ES-I3 (cell line): ENCODE results near the gene AP2A2.

Experiments used
- H3K36me3 ChIP-seq: 2 replicates; pipeline ENCODE4 v1.6.1; 2013; ENCODE audit warnings: mild to moderate bottlenecking, low read length, control low read depth, moderate library complexity; ENCODE audit not compliant: insufficient read depth
- H3K4me1 ChIP-seq: 2 replicates; pipeline ENCODE4 v1.6.1; 2013; ENCODE audit warnings: mild to moderate bottlenecking, control low read depth, low read length; ENCODE audit not compliant: insufficient read depth
- H3K9ac ChIP-seq: 2 replicates; pipeline ENCODE4 v1.6.1; 2013; ENCODE audit warnings: low read depth, mild to moderate bottlenecking, low read length, moderate library complexity
- H3K9me3 ChIP-seq: 2 replicates; pipeline ENCODE4 v1.6.1; 2013; ENCODE audit warnings: mild to moderate bottlenecking, low read length, moderate library complexity; ENCODE audit not compliant: control insufficient read depth, insufficient read depth

The AP2A2 gene

DNA sequence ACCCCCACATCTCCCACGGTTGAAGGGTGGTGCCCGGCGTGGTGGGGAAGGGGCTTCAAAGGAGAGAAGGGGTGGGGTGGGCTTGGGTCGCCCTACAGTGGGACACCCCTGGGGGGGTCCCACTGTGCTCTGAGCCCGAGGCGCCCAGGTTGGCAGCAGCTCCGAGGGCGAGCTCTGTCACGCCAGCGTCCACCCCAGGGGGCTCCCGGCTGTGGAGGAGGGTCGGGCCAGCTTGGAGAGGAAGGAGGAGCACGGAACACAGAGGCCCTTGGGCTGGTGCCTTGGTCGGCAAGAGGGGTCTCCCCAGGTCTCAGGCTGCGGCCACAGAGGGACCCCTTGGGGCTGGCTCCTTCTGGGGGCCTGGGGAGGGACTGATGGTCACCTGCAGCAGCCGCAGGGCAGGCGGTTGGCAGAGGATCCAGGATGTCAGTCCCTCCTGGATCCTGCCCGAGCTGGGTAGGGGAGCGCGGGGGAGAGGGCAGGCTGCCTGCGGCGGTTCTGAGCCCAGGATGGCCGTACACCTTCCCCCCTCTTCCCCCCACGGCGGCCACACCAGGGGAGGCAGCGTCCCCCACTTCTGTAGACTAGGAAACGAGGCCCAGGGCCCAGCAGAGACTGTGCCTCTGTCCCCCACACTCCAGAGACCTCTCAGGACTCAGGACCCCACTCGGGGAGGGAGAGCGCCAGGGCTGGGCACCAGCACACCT is 110.1 kb downstream of the AP2A2 start:
- Histone ChIP-seq H3K36me3 (no peaks in the 10 kb centered on the region), H3K9me3 (no peaks in the 10 kb centered on the region), H3K4me1 (no peaks in the 10 kb centered on the region), H3K9ac (no peak overlapping the region)

DNA sequence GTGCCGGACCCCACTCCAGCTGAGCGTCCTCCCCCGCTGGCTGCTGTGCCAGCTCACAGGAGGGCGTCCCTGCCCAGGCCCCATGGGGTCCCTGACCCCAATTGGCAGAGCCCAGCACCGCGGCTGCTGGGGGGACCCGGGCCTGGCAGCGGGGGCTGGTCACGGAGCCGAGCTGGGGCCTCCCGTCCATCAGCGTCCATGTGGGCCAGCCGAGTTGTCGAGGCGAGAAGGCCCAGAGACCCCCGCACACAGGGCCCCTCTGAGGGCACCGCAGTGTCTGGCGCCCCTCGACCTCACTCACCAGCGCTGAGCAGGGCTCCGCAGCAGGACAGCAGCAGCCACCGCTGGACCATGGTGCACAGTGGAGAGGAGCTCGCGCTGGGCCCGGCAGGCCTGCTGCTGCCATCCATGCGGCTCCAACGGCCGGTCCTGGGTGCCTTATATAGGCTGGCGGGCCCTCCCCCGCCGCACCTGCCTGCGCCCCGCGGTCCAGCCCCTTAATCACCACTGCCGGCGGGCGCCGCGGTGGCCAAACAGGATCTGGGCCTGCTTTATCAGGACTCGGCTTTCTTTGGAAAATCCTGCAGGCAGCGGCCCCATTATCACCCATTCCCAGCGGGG is 110.7 kb downstream of the AP2A2 start, which contains the start of gene MUC6:
MUC6 (minus strand) TSS at position 416 of the 621 bp plus-strand sequence; CDS start at position 353, 63 bp downstream.
- H3K4me1 ChIP-seq, result no peaks in the 10 kb centered on the region
- H3K9ac ChIP-seq, result no peak within 1 kb of the TSS
- no peaks in the 10 kb centered on the region for H3K36me3 ChIP-seq
- H3K9me3 ChIP-seq, result no peaks in the 10 kb centered on the region

DNA sequence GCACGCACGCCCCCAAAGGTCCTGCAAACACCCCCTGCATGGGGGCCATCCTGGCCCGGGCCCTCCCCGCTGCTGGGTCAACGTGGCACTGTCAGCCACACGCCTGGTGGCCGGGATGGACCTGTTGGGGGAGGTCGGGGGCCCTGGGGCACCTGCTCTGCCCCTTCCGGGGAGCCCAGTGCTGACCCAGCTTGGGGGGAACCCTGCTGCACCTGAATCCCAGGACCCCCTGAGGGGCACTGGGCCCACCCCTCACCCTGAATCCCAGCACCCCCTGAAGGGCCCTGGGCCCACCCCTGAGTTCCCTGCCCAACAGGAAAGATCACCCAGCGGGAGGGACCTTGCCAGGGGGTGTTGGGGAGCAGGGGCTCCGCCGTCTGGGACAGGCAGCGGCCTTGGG is 111.3 kb downstream of the AP2A2 start:
- Histone ChIP-seq H3K9me3 (no peaks in the 10 kb centered on the region), H3K9ac (no peak overlapping the region), H3K36me3 (no peaks in the 10 kb centered on the region), H3K4me1 (no peaks in the 10 kb centered on the region)

- Histone ChIP-seq H3K9ac (no peak overlapping the region), H3K9me3 (no peaks in the 10 kb centered on the region), H3K4me1 (no peaks in the 10 kb centered on the region), H3K36me3 (no peaks in the 10 kb centered on the region)
Observed at GRCh38 chr11:1037506-1038055, 111.9 kb downstream of the AP2A2 start.

- no peaks in the 10 kb centered on the region for H3K4me1 ChIP-seq
Observed at GRCh38 chr11:1038361-1038760, 112.7 kb downstream of the AP2A2 start.

GRCh38 chr11:1038921-1039320 is 113.3 kb downstream of the AP2A2 start:
- Histone ChIP-seq H3K9me3 (no peaks in the 10 kb centered on the region), H3K4me1 (no peaks in the 10 kb centered on the region), H3K9ac (no peak overlapping the region), H3K36me3 (no peaks in the 10 kb centered on the region)

More at GRCh38 chr11:1038361-1038760, 112.7 kb downstream of the AP2A2 start:
- H3K36me3 ChIP-seq, result no peaks in the 10 kb centered on the region
- H3K9me3 ChIP-seq, result no peaks in the 10 kb centered on the region
- H3K9ac ChIP-seq, result no peak overlapping the region

DNA sequence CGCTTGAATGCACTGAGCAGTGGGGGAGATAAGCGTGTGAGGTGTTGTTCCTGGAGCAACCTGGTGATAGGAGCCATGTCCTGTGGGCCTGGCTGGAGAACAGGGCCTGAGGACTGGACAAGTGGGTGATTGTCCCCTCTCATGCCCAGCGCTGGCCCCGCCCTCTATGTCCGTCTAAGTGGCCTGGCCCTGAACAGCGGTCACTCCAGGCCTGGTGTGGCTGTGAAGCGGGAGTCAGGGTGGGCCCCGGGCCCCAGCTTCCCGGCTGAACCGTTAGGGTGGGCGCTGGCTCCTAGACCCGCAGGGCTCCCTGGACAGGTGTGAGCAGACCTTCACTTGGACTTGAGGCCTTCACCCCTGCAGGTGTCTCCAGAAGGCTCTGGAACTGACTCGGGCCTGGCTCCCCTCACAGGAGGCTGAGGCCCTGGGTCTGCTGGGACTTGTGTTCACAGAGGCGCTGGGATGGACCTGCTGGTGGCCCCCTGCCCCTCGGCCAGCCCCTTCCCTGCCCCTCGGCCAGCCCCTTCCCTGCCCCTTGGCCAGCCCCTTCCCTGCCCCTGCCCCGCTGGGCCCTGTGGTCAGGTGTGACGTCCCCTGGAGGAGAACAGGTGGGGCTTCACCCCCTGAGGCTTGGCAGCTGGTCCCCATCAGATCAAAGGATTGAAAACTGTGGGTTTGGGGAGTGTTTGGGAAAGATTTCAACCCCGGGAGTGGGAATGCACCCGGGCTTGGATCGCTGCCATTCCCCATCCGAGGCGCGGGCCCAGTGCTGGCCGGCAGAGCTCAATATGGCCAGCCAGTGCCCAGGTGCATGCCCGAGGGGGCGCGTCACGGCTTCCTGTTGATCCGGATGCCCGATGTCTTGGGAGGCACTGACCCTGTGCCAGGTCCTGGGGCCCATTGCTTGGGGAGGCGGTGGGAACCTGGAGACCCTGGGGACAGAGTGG is 114.1 kb downstream of the AP2A2 start:
- Histone ChIP-seq H3K9me3 (no peaks in the 10 kb centered on the region), H3K4me1 (no peaks in the 10 kb centered on the region), H3K36me3 (no peaks in the 10 kb centered on the region), H3K9ac (no peak overlapping the region)

GRCh38 chr11:1040428-1041148 is 114.9 kb downstream of the AP2A2 start:
- no peaks in the 10 kb centered on the region for H3K9me3 ChIP-seq
- no peaks in the 10 kb centered on the region for H3K36me3 ChIP-seq
- no peaks in the 10 kb centered on the region for H3K4me1 ChIP-seq
- H3K9ac ChIP-seq, result no peak overlapping the region

- Histone ChIP-seq H3K4me1 (no peaks in the 10 kb centered on the region), H3K9me3 (no peaks in the 10 kb centered on the region), H3K9ac (no peak overlapping the region), H3K36me3 (no peaks in the 10 kb centered on the region)
Observed at GRCh38 chr11:1041149-1041467, 115.4 kb downstream of the AP2A2 start.

DNA sequence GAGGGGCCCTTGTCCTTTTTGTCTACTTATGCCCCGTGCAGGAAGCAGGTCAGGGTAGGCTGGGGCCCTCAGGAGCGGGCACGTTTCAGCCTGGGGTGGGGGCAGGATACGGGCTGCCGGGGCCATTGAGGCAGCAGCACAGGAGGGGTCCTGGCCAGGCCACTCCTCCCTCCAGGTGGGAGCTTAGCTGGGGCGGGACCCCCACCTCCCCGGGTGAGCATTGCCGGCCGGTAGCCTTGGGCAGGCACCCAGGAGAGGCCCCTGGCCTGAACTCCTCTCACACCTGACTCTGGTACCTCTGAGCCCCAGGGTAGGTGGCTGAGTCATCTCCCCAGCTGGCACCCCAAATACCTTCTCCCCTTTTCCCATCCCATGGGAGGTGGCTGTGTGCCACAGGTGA is 115.8 kb downstream of the AP2A2 start:
- Histone ChIP-seq H3K9me3 (no peaks in the 10 kb centered on the region), H3K9ac (no peak overlapping the region), H3K36me3 (no peaks in the 10 kb centered on the region), H3K4me1 (no peaks in the 10 kb centered on the region)

DNA sequence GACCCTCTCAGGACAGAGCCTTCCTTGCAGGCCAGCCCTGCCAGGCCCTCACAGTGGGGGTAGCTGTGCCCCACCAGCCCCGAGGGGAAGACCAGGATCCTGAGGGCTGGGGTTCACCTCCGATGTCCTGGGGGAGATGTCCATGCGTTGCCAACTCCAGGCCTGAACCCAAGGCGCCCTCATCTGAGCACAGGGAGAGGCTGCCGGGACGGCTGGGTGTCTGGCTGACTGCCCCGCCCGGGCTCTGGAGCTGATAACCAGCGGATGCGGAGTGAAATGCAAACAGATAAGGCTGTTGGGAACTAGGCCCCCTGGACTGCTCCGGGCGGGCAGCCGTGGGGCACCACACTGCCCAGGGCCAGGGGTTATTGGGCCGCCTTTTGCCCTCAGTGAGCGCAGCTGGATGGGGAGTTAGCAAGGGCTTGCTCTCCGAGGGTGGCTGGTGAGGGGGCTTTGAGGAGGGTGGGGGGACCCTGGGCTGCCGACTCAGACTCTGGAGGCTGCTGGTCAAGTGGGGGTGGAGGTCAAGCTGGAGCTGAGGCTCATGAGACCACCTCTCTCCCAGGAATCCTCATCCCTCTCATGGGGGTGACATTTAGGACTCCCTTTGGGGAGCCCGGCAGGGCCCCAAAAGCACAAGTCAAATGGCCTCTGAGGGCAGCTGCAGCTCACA is 116.4 kb downstream of the AP2A2 start:
- Histone ChIP-seq H3K36me3 (no peaks in the 10 kb centered on the region), H3K9ac (no peak overlapping the region), H3K9me3 (no peaks in the 10 kb centered on the region), H3K4me1 (no peaks in the 10 kb centered on the region)

DNA sequence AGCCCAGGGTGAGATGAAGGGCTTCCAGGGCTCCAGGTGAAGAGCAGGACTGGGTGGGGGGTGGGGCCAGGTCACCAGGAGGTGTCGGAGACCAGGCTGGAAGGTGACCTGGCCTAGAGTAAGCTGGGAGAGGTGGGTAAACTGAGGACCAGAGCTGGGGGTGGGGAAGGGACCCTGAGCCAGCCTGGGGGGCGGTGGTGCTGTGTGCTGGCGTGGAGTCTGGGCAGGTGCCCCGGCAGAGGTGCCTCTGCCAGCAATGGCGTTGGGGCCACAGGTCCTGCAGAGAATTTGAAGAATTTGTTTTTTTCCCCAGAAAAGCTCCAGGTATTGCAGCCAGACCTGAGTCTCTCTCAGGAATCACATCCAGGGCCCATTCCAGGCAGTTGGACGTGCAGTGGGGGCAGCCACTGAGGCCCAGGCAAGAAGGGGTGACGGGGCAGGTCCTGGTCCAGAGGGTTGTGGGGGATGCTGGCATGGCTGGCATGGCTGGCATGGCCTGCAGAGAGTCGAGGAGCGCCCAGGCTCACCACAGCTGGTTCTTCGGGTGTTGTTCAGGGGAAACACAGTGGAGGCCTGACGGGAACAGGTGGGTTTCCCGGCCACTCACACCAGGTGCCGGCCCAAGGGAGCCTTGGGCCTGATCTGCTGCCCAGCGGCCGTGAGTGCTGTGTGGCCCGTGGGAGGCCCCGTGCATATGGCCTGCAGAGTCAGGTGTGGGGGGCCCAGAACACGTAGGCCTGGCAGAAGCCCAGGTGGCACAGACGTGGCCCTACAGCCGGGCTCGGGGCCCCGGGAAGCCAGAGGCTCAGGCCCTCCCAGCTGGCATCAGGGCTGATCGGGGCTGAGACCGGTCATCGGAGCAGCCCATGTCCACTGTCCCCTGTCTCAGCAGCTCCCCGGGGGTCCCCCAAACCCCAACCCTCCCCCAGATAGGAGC is 117.2 kb downstream of the AP2A2 start:
- H3K4me1 ChIP-seq, result no peaks in the 10 kb centered on the region
- H3K9ac ChIP-seq, result no peak overlapping the region
- H3K36me3 ChIP-seq, result no peaks in the 10 kb centered on the region
- H3K9me3 ChIP-seq, result no peaks in the 10 kb centered on the region
